ENCODE data around the gene PRR15L.
"Not testable (repeated sequence)": the region's sequence is repeated elsewhere in the genome, so short reads cannot be mapped to it uniquely, and the experiment has no call there.

Gene PRR15L

DNA sequence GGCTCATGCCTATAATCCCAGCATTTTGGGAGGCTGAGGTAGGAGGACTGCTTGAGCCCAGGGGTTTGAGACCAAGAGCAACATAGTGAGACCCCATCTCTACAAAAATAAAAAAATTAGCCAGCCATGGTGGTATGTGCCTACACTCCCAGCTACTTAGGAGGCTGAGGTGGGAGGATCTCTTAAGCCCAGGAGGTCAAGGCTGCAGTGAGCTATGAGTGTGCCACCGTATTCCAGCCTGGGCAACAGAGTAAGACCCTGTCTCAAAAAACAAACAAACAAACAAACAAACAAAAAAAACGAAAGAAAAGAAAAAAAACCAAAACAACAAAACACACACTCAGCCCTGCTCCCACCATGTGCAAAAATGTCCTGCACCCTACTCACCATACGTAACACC, 22.2 kb downstream of the PRR15L start:
- not testable (repeated sequence) for DNase-seq (ENCODE audit: low read depth in 3 of 3)

DNA sequence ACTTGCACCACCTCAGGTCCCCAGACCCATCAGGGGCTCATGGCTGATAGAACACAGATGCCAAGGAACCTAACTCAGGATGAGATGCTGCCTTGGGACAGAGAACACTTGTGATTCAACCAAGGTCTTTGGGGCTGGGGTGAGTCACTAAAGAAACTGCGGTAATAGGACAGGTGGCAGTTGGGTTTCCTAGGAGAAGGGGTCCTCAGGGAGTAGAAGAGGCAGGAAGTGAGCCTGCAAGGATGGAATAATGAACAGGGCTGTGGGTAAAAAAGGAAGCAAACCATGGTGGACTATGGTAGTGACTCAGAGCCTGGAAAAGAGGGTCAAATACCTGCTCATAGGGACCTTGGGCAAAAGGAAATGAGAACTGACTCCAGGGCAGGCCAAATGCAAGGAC, 22.8 kb downstream of the PRR15L start:
- DNase-seq (ENCODE audit: low read depth in 3 of 3), result no peak

DNA sequence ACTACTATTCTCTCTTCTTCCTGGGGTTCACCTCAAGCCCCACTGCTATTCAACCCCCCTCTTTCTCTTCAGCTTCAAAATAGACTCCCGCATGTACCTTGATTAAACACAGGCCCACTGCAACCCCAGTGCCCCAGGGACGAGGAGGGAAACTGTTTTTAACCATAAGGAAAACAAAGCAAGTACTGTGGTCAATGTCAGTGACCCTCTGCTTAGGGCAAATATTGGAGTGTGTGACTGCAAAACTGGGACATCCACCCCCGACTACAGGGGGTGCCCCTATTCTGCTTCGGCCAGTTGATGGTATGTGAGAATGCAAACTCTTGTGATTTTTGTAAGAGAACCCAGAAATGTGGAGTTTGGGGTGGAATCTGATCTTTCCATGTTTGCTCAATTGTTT, 25.8 kb downstream of the PRR15L start:
- no peak for DNase-seq (ENCODE audit: low read depth in 3 of 3)

DNA sequence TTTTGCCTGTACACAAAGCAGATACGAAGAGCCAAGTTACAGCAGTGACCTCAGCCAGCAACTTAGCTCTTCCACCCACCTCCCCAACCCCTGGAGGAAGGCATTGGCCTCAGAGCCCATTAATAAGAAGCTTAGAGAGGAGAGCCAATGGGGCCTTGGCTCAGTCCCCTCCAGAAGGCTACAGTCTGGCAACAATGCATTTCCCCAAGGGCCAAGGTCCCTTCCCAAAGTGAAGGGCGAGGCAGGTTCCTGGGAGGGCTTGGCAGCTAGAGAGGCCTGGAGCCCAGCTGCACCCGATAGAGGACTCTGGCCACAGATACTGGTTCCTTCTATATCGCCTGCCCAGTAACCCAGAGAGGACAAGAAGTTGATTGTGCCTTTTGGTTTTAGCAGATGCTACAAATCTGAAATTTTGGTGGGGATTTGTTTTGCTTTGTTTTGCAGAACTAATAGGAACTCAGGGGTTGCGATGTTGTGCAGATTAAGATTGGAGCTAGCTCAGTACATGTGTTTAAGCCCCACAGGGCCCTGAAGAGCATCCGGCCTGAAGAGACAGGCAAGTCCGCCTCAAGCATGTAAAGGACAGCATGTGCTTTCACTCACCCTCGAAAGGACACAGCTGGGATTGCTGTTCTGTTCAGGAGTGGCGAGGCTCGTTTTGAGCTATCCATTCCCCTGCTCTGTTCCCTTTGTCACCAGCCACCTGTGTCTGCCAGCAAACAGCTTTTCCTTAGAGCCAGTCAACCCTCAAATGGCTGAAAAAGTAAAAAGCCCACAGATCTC, 28.3 kb downstream of the PRR15L start:
- no peak for DNase-seq (ENCODE audit: low read depth in 3 of 3)

DNA sequence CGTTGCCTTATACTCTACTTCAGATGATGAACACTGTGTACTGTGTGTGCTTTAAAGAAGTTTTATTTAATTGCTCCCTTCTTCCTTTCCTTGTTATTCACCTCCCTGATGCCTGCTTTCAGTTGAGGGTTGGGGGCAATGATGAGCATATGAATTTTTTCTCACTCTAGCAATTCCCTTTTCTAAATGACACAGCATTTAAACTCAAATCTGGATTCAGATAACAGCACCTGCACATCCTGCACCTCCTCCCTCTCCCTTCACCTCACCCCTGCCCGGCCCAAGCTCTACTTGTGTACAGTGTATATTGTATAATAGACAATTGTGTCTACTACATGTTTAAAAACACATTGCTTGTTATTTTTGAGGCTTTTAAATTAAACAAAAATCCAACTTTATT, 29.3 kb downstream of the PRR15L start:
- no peak for DNase-seq (ENCODE audit: low read depth in 3 of 3)

DNA sequence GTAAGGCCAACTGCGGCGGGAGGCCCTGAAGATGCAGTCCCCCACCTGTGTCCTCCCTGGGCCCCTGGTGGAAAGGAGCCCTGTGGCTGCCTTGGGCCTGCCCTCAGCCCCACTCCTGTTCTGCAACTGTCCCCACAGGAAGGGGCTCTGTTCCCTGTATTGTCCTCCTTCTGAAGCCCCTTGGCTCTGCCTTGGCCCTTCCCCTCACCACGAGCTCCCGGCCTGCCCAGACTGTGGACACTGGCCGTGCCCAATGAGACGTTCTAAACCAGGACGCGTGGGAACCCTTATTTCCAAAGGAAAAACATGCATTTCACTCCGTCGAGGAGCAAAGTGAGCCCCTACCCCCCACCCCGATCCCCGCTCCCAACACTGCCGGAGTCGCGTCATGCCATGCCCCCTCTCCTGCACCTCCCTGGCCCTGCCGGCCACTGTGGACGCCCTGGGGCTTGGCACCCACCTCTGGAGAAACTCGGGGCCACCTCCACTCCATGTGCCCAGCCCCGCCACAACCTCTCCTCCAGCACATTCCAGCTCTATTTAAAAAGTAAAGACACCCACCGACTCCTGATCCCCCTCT, 29.8 kb downstream of the PRR15L start:
- no peak for DNase-seq (ENCODE audit: low read depth in 3 of 3)

DNA sequence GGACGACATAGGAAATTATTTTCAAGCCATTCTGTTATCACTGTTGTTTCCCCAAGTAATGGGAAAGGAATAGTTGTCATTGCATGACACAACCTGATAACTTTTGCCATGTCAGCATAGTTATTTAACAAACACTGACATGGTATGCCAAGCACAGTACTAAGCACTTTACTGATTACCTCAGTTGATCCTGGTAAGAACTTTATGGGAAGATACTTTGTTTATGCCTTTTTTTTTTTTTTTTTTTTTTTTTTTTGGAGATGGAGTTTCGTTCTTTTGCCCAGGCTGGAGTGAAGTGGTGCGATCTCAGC, 32.0 kb downstream of the PRR15L start:
- no peak for DNase-seq (ENCODE audit: low read depth in 3 of 3)

DNA sequence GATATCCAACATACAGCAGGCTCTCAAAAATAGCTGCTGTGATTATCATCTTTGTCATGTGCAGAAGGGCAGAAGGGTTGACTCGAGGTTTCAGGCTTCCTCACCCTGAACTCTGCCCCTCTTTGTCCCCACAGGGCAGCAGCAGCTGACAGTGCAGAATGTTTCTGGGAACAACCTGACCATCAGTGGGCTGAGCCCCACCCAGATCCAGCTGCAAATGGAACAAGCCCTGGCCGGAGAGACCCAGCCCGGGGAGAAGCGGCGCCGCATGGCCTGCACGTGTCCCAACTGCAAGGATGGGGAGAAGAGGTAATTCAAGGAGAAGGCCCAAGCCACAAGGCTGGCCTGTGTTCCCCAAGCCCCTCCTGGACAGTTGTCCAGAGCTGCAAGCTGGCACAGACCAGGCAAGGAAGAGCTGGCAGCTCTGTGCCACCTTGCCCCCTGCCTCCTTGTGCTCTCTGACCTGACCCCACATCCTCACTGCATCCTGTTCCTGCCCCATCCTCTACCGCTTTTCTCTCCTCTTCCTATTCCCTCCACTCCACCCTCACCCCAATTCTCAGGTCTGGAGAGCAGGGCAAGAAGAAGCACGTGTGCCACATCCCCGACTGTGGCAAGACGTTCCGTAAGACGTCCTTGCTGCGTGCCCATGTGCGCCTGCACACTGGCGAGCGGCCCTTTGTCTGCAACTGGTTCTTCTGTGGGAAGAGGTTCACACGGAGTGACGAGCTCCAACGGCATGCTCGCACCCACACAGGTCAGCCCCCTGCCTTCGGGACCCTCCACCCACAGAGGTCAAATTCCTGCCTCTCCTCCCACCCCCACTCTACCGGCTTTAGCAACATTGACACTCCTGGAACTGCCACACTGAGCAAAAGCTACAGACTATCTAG, 32.7 kb downstream of the PRR15L start:
- no peak for DNase-seq (ENCODE audit: low read depth in 3 of 3)

DNA sequence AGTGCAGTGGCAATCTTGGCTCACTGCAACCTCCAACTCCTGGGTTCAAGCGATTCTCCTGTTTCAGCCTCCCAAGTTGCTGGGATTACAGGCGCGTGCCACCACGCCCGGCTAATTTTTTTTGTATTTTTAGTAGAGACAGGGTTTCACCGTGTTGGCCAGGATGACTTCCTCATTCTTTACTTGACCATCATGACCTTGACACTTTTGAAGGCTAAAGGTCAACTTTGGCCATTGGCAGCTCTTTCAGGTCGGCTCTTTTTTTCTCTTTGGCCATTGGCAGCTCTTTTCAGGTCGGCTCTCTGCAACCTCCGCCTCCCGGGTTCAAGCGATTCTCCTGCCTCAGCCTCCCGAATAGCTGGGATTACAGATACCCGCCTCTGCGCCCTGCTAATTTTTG, 37.8 kb downstream of the PRR15L start:
- not testable (repeated sequence) for DNase-seq (ENCODE audit: low read depth in 3 of 3)

DNA sequence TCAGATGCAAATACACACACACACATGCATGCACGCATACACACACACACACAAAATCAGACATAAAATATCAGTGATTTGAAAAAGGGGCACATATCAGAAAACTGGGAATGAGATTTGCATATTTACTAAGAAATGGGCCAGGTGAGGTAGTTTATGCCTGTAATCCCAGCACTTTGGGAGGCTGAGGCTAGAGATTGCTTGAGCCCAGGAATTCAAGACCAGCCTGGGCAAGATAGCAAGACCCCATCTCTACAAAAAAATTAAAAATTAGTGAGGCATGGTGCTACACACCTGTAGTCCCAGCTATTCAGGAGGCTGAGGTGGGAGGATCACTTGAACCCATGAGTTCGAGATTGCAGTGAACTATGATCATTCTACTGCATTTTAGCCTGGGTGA, 38.7 kb downstream of the PRR15L start:
- DNase-seq (ENCODE audit: low read depth in 3 of 3), result no peak

DNA sequence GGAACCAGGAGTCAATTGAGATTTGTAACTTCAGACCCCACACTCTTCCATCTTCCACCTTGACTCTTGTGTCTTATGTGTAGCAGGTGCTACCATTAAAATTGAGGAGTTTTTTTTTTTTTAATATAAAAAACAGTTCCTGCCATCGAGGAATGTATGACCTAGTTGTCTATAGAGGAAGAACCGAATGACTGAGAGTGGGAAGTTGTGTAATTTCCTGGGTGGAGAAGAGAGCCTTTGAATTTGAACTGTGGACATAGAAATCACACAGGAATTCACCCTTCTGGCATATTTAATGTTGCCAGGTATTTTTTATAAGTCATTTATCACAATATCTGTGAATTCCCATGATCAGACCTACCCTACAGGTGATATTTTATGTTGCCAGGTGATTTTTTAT, 39.7 kb downstream of the PRR15L start:
- no peak for DNase-seq (ENCODE audit: low read depth in 3 of 3)

DNA sequence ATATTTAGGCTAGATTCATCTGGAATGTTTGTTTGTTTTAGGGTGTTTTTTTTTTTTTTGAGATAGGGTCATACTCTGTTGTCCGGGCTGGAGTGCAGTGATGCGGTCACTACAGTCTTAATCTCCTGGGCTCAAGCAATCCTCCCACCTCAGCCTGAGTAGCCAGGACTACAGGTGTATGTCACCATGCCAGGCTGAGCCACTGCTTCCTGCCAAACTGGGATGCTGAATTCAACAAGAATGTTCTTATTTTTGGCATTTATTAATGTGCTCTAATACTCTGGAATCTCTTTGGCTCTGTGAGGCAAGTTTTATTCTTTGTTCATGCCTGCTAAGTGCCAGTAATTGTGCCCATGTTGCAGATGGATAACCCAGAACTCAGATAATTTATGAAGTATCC, 40.1 kb downstream of the PRR15L start:
- DNase-seq (ENCODE audit: low read depth in 3 of 3), result no peak

DNA sequence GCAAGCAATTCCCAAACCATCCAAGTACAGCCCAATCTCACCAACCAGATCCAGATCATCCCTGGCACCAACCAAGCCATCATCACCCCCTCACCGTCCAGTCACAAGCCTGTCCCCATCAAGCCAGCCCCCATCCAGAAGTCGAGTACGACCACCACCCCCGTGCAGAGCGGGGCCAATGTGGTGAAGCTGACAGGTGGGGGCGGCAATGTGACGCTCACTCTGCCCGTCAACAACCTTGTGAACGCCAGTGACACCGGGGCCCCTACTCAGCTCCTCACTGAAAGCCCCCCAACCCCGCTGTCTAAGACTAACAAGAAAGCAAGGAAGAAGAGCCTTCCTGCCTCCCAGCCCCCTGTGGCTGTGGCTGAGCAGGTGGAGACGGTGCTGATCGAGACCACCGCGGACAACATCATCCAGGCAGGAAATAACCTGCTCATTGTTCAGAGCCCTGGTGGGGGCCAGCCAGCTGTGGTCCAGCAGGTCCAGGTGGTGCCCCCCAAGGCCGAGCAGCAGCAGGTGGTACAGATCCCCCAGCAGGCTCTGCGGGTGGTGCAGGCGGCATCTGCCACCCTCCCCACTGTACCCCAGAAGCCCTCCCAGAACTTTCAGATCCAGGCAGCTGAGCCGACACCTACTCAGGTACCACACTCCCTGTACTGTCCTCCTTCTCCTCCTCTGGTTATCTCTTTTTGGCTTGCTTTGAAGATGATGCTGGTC, 41.0 kb downstream of the PRR15L start:
- no peak for DNase-seq (ENCODE audit: low read depth in 3 of 3)

DNA sequence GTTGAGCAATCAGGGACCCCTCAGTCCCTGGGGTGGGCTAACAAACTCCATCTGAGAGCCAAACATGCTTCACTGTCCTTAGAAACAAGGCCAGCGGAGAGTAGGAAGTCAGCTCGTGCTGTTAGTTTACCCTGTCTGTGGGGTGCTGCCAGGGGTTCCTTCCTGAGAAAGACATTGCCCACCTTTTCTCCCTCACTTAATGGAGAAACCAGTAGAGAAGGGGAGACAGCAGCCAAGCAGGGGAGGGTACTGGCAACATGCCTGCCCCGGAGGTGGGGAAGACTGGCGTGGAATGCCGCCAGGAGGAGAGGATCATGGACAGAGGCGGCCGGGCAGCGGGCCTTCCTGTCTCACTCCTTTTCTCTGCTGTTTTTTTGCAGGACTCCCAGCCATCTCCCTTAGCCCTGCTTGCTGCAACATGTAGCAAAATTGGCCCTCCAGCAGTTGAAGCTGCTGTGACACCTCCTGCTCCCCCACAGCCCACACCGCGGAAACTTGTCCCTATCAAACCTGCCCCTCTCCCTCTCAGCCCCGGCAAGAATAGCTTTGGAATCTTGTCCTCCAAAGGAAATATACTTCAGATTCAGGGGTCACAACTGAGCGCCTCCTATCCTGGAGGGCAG, 41.8 kb downstream of the PRR15L start:
- no peak for DNase-seq (ENCODE audit: low read depth in 3 of 3)

DNA sequence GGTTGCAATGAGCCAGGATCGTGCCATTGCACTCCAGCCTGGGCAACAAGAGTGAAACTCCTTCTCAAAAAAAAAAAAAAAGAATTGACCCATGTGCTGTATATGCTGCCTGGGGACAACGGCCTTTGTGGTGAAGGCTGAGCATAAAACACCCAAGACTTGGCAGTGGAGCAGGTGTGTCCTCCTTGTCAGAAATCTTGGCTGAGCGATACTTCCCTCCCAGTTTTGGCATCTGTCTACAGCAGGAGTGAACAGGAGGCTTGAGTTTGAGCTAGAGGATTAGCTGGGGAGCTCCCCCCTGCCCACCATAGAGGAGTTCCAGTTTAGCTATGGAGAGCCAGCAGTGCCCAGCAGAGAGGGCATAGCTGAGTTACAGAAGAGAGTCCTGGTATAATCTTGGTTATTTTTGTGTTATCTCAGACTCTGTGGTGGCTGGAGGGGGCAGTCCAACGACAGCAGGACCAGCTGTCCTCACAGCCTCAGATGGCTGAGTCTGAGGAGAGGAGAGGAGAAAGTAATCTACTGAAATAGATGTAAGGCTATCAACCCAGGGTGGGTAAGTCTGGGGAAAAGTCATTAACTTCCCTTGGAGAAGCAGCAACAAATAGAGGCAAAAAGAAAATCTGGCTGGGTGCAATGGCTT, 43.3 kb downstream of the PRR15L start:
- DNase-seq (ENCODE audit: low read depth in 3 of 3), result no peak

DNA sequence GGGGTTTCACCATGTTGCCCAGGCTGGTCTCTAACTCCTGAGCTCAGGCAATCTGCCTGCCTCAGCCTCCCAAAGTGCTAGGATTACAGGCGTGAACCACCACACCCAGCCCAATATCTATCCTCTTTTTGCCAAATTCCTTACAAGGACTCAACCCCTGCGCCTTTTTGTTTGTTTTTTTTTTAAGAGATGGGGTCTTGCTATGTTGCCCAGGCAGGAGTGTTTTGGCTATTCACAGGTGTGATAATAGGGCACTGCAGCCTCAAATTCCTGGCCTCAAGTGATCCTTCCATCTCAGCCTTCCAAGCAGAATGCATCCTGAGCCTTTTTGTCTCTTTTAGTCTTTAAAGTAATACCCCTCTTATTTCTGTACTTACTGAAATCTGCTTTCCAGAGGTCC, 44.6 kb downstream of the PRR15L start:
- DNase-seq (ENCODE audit: low read depth in 3 of 3), result no peak

DNA sequence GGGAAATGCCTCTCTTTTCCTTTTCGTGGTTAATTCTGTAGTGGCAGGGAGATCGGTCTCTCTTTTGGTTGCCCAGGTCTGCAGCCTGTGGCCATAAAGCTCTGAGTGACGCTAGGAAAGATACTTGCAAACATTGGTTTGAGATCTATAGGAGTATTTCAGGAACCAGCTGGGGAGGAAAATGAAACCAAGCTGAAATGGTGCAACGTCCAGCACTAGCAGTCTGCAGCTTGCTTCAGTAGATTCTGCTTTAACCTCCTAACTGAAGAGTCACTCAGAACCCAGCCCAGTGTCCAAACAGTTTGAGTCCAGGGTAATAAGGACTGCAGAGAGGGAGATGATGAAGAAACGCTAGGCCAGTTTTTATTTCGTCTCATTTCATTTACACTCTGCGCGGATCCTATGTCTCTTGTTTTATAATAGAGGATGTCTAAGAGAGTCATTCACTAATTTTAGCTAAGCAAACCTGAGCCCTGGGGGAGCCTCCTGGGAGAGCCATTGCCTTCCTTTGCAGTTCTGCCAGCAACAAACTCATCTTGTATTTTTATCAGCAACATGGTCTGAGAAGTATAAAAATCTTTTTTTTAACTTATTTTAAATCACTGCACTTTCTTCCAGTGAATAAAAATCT, 49.6 kb downstream of the PRR15L start:
- DNase-seq (ENCODE audit: low read depth in 3 of 3), result no peak

DNA sequence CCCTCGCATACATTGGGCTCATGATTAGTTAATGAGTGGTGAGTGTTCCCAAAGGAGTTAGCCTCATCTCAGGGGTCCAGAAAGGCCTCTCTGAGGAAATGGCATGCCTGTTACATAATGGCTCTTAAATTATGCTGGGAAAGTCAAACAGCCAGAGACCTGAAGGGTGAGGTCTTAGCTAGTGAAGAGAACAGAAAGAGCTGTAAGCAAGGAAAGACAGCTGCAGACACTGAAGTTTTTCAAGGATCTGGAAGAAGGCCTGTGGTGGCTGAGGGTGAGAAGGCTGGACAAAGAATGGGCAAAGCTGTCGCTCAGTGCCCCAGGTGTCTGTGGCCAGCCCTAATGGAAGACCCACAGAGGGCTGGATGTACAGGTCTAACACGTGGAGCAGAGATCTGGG, 51.2 kb downstream of the PRR15L start:
- DNase-seq (ENCODE audit: low read depth in 3 of 3), result no peak

DNA sequence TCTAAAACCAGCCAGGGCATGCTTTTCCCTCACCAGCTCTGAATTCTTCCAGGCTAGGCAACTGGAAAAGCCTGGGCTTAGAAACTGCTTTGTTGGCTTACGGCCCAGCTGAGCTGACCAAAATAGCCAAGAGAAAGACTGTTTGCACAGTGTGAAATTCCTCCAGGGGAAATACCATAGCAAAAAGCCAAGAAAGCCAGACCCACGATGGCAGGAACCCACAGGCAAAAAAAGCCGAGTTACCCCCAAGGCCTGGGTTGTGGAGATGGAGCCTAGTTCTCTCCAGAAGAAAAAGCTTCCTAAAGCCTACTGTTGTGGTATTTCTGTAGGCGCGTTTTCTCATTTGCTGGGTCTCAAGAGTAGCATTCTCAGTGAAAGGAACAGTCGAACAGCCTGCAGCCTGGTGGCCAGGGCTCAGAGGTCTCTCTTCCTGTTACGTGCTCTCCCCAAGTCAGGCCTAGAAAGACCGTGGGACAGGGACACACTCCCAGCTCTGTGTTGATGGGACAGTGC, 52.4 kb downstream of the PRR15L start:
- no peak for DNase-seq (ENCODE audit: low read depth in 3 of 3)

DNA sequence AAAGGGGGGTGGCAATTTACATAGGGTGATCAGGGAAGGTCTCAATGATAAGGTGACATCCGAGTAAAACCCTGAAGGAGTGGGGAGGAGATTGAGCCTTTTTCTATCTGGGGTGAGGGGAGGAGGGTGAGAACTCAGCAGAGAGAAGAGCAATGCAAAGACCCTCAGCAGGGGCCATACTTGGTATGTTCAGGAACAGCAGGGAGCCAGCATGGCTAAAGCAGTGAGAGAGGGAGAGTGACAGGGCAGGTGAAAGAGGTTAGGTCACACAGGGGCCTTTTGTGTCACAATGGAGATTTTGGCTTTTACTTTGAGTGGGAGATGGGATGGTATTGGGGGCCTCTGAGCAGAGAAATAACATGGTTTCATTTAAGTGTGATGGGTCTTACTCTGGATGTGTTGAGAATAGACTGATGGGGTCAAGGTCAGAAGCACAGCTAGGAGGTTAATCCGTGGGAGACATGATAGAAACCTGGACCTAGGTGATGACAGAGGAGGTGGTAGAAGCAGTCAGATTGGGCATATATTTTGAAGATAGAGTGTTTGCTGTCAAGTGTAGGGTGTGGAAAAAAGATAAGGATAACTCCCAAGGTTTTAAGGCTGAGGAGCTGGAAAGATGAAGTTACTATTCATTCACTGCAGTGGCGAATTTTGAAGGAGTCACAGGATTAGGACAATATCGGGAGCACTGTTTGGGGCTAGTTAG, 55.5 kb downstream of the PRR15L start:
- no peak for DNase-seq (ENCODE audit: low read depth in 3 of 3)
